HG02970 (cell line): Measurements from ENCODE around the gene SEC14L5.
"Not testable (repeated sequence)": the region's sequence is repeated elsewhere in the genome, so short reads cannot be mapped to it uniquely, and the experiment has no call there.

ENCODE experiments used
- ATAC-seq: cut with Tn5 transposase; IDR thresholded peaks from one replicate; pipeline ENCODE4 v1.9.1; 2021; ENCODE audit warnings: mild to moderate bottlenecking, moderate library complexity, moderate number of reproducible peaks; ENCODE audit not compliant: unreplicated experiment, low FRiP score

The SEC14L5 gene

DNA sequence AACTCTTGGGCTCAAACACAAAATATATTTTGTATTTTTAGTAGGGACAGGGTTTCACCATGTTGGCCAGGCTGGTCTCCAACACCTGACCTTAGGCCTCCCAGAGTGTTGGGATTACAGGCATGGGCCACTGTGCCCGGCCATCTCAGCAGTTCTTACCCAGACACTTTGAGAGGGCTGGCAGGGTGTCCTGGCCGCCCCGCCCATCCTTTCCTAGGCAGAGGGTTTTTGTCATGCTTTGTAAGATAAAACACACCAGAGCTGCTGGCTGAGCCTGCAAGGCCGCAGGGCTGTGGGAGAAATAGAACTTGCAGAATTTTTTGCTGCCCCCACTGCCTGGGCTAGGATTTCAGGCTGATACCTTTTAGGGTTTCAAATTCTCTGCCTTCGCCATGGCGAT, 29.9 kb upstream of the SEC14L5 start:
- ATAC-seq, result no peak

DNA sequence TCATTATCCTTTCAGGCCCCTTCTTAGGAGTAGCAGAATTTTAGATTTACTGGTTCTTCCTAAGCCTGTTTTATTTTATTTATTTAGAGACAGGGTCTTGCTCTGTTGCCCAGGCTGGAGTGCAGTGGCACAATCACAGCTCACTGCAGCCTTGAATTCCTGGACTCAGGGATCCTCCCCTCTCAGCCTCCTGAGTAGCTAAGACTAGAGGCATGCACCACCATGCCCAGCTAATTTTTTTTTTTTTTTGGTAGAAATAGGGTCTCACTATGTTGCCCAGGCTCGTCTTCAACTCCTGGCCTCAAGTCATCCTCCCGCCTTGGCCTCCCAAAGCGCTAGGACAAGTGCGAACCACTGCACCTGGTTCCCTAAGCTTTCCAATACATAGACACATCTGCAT, 28.5 kb upstream of the SEC14L5 start:
- not testable (repeated sequence) for ATAC-seq

DNA sequence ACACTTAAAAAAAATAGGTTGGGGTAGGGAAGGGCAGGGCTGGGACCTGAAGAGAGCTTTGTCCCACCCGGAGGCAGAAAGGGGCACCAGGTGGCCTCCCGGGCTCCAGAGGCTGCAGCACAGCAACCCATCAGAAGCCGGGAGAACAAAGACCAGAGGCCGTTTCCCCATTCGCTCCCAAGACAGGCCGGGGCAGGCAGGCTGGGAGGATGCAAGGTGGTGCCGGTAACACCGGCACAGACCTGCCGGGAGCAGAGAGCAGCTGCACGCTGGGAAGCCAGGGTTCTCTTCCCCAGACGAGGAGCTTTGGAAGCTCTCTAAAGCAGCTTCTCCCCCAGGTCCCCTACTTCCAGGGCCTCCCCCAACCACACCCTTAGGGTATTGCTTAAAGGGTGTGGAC, 26.7 kb upstream of the SEC14L5 start:
- ATAC-seq, result no peak

DNA sequence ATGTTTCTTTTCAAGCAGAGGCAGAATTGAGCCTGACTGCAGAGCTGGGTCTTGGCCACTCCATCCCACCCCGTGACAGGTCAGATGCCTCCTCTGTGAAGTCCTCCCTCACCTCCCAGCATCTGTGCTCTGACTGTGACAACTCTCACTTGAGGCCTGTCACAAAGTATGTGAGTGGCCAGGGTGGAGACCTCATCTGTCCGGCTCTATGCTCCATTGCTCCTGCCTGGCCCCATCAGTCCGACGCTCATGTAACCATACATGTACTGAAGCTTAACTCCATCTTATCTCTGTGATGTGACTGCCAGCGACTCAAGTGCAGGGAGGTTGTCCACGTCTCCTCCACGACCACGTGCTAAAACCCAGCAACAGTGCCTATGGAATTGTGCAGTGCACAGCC, 24.7 kb upstream of the SEC14L5 start:
- ATAC-seq, result no peak

DNA sequence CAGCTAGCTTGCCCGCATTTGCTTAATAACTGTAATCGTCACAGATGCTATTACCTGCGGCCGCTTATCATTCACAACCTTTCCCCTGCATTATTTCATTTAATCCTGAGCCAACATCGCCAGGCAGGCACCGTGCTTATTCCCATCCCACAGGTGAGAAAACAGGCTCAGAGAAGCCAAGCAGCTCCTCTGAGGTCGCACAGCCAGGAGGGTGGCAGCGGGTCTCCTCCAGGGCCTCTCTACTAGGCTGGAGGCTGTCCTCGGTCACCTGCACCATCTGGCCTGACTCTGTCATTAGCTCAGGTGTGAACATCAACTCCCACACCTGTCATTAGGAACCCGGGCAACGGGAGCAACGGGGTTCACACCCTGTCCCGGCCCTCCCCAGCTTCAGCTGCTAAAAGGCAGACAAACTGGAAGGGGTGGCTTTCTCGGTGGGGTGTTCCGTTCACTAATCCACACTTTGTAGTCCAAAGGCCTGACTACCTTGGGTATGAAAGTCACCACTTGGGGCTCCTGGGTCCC, 24.2 kb upstream of the SEC14L5 start:
- no peak for ATAC-seq

DNA sequence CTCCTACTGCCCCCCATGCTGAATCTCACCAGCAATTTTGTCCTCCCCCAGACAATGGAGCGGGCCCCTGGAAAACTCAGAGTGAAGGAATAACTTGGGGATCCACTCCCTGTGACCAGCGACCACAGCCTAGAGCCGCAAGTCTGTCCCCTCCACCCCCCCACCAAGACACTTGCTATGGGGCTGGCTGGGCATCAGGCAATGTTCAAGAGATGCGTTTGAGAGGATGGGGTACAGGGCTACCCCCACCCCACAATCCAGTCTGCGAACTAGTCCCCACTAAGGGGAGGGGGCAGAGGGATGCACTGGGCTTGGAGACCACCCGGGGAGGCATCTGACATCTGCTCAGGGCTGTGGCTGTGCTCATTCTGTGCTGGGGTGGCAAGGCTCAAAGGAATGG, 23.5 kb upstream of the SEC14L5 start:
- no peak for ATAC-seq

DNA sequence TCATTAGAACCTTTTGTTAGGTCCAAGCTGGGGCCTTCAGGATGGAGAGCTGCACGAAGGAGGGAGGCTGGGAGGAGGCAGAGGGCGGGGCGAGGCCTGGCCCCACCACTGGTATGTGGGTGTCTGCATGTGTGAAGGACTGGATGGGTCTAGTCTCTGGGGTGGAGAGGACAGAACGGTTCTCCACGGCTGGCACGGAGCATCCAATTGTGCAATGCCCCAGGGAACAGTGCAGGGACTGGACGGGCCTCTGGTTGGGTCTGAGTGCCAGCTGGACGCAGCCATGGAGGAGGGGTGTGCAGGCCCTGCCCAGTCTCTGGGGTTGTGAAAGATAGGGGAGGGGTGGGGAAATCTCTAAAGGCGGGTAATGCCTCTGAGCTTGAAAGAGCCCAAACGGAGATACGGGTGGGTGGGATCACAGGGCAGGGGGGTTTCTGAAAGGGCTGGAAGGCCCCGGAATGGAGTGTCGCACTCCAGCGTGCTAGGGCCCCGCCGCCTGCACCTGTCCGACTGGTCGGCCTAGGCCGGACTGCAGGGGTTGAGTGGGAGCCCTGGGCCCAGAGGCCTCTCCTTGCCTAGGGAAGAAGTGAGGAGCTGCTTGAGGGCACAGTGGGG, 22.8 kb upstream of the SEC14L5 start:
- ATAC-seq, result no peak

DNA sequence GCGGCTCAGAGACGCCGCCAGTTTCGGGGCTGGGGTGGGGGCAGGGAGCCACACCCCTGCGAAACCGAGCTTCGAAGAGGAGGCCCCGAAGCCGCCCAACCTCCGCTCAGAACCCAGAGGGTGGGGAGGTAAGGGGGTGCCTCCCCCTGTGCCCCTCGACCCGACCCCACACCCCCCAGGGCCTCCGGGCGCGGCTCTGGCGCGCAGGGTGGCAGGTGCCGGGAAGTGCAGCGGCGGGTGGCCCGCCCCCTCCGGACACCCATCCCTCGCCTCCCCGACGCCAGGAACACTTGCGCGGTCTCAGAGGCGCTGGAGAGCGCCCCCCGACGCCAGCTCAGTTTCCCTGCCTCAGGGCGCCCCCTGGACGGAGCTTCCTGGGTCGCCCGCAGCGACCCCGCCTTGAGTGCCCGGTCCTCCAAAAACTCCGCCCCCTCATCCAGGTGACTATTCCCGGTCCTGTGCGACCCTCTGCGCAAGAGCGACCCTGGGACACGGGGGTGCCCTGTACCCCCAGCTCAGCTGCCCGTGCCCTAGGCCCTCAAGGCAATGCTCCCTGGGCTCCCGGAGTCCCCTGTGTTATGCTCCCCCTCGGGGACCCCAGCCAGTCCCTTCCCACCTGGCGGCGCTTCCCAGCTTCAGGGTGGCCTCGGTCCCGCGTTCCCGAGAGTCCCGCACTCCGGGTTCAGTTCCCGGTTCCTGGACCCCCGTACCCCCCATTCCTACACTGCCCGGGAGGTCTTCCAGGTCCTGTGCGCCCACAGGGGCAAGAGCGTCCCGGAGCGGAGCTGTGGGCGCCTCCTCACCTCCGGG, 21.7 kb upstream of the SEC14L5 start:
- no peak for ATAC-seq

DNA sequence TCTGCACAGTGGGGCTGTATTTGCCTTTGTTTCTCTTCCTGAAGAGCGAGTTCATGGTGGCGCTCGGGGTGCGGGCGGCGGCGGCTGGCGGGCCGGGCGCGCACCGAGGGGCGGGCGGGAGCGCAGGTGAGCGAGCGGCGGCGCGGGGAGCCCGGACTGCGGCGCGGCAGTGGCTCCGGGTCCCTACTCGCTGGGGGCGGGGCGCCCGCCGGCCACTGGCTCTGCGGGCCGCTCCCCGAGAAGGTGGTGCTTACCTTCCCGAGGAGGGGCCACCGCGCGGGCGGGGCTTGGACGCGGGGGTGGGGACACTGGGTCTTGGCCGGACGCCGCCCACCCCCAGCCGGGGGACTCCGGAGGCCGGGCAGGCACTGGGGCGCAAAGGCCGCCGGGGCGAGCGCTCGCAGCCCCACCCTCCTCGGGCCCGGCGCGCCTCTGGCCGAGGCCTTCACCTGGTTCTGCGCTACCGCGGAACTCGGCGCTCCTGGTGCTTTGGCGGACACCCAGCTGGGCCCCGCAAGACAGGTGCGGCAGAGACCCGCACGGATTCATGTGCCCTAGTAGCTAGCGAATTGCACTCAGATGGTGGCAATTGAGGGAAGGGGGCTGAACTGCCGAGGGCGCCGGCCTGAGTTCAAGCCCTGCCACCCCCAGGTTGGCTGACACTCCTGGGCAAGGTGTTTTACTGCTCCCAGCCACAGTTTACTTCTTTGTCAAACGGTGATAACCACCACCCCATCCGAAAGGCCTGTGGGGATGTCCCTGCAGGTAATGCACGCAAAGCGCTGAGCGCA, 20.9 kb upstream of the SEC14L5 start, which contains the start of gene PPL:
Gene PPL, minus strand, starts transcription at position 158 of the 791 bp plus-strand sequence. Its CDS starts 103 bp downstream, at position 55.
- no peak for ATAC-seq

DNA sequence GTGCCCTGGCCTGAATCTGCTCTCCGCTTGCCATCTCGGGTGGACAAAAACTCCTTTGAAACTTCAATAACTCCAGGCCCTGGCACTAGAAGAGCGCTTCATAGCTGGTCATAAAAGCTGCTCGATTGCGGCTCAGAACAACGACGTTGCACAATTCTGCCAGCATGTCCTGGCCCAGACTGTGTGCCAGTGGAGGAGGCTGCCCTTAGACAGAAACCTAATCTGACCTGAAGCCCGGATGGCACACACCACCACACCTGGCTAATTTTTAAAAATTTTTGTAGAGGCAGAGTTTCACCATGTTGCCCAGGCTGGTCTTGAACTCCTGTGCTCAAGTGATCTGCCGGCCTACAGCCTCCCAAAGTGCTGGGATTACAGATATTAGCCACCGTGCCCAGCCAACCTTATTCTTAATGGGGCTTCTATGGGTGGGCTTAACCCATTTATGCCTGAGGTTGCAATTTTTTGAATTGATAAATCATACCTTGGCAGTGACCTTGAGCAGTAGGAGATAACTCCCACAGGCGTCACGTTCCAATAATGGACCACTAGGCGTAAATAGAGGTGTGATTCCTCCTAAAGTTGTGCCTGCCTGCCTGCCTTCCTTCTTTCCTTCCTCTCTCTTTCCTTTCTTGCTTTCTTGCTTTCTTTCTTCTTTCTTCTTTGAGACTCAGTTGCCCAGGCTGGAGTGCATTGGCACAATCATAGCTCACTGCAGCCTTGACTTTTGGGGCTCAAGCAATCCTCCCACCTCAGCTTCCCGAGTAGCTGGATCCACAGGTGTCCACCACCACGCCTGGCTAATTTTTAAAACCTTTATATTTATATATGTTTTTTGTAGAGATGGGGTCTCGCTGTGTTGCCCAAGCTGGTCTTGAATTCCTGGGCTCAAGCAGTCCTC, 20.1 kb upstream of the SEC14L5 start:
- no peak for ATAC-seq

DNA sequence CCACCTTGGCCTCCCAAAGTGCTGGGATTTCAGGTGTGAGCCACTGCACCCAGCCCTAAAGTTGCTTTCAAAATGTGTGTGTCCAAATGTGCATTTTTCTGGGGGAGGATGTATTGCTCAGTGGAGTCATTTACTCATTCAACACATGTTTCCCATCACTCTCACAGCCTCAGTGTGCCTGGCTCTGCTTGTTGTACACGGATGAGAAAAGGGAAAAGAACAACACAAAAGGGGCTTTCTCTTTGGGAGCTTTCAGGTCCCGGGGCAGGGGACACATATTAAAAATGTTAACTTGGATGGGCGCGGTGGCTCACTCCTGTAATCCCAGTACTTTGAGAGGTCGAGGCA, 19.5 kb upstream of the SEC14L5 start:
- ATAC-seq, result no peak

DNA sequence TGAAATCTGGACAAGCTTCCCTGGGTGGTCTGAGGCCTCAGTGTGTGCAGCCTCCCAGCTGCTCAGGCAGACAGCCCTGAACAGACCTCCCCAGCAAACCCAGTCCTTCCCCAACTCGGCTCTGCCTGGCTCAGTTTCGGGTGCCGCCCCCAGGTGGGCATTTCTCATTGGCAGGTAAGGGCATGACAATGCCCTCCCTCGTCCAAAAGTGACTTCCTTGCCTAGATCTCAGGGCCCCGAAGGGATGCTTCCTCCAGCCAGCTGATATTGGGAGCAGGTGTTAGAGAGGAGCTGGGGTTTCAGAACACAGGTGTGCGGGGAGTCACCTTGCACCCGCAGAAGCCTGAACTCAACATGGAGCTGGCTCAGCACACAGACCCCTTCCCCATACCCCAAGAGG, 17.4 kb upstream of the SEC14L5 start:
- ATAC-seq, result no peak

DNA sequence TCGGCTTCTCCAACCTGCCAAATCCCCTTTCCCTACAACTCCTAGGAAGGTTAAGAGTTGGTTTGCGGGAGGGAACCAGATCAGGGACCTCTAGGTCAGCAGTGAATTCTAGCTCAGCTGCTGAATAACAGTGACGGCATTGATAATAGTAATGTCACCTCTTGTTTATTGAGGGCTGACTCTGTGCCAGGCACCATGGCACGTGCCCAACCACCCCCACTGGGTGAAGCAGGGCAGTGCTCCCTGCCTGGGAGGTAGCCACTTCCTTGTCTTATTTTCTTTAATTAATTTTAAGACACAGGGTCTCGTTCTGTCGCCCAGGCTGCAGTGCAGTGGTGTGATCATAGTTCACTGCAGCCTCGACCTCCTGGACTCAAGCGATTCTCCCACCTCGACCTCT, 15.6 kb upstream of the SEC14L5 start:
- no peak for ATAC-seq

DNA sequence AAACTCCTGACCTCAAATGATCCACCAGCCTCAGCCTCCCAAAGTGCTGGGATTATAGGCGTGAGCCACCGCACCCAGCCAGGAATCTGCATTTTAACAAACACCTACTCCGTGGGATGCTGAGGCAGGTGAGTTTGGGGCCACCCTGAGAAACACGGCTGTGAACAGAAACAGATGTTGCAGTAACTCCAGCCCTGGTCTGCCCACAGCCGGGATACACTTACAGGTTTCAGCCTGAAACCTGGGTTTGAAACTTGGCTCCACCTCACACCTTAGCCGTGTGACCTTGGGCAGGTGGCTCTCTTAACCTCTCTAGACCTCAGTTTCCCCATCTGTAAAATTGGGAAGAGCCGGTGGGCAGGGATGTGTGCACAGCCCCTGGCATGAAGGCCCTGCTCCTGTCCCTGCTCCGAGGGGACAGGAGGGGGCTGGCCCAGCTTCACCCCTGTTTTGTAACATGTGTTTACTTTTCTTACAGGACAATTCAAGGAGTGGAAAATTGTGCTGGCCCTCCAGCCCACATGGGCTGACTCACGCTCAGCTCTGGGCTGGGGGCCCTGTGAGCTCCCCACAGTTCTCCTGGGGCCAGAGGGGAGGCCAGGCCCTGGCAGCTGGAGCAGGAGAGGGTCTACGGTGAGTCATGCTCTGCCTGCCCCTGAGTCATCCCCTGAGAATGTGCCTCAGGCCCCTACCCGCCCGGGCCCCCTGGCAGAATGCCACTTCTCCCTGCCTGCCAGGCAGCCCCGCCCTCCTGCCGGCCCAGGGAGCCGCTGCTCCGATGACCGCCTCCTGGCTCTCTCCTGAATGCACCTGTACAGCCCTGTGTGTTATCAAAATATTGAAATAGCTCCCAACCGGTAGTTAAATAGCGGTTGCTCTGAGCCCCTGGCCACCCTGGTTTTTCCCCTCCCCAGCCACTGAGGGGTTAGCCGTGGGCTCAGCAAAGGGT, 13.5 kb upstream of the SEC14L5 start:
- no peak for ATAC-seq

DNA sequence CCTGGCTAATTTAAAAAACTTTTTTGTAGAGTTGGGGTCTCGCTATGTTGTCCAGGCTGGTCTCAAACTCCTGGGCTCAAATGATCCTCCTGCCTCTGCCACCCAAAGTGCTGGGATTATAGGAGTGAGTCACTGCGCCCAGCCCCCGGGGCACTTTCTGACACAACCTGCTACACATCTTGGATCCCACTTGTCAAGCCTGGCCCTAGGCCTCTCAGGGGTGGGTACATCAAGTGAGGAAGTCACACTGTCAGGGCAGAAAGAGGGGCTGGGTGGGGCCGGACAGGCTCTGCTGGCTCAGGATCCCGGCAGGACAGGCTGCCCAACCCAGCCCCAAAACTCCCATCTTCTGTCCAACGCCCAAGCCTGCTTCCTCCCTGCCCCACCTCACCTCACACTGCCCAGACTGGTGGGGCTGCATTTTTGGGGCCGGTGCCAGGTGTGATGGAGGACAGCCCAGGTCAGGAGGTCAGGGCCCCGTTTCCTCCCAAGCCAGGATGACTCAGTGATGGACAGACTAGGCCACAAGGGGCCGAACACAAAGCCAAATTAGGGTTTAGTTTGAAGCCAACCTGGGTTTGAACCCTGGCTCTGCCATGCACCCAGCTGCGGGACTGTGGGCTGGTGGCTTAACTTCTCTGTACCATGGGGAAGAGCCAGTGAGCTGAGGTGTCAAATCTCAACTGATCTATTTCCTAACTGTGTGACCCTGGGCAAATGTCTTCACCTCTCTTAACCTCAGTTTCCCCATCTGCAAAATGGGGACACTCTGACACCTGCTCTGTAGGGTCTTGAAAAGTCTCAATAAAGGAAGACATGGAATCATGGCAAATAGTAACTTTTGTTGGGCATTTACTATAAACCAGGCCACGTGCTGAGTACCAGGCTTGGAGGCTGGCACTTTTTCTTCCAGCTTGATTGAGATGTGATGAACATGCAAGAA, 12.3 kb upstream of the SEC14L5 start:
- ATAC-seq, result no peak

DNA sequence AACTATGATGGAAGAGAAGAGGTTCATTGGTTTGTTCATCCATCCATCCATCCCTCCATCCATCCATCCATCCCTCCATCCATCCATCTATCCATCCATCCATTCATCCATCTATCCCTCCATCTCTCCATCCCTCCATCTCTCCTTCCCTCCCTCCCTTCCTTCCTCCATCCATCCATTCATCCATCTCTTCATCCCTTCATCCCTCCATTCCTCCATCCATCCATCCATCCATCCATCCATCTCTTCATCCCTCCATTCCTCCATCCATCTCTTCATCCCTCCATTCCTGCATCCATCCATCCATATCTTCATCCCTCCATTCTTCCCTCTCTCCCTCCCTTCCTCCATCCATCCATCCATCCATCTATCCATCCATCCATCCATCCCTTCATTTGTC, 11.2 kb upstream of the SEC14L5 start:
- ATAC-seq, result no peak

DNA sequence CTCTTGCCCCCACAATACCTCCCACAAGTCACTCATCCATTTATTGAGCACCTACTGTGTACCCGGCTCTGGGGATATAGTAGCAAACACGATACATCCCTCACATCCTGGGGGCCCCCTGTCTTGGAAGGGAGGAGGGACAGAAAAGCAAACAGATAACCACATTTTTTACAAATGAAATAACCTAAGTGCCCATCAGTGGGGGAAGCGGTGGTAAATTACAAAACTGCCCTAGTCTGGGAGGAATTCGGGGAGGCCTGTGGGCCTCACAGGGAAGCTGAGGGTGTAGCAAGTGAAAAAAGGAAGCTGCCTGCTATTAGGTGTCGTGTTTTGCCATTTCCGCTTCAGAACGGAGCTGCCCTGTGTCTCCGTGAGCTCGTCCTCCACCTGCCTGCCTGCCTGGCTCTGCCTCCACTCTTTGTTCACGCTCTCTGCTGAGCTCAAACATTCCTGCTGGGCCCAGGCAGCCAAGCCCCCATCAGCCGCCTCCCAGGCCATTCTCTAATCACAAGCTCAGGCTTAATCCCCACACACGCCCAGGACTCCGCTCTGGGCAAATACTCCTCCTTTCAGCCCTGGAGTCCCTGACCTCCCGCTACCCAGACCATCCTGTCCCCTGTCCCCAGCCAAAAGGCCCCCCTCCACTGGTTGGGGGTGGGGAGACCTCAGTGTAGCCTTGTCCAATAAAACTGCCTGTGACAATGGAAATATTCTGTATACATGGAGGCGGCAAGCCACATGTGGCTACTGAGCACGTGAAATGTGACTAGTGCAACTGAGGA, 10.2 kb upstream of the SEC14L5 start:
- ATAC-seq, result no peak
